GM21447 (cell line): ENCODE measurements around the gene USP33.
A peak's percentile ranks its signal among the peaks of the same experiment; 100 is the strongest.
"Not testable (repeated sequence)": the region's sequence is repeated elsewhere in the genome, so short reads cannot be mapped to it uniquely, and the experiment has no call there.

ENCODE experiments used
- ATAC-seq: cut with Tn5 transposase; IDR thresholded peaks from one replicate; pipeline ENCODE4 v1.9.1; 2021; ENCODE audit not compliant: unreplicated experiment

Gene USP33

DNA sequence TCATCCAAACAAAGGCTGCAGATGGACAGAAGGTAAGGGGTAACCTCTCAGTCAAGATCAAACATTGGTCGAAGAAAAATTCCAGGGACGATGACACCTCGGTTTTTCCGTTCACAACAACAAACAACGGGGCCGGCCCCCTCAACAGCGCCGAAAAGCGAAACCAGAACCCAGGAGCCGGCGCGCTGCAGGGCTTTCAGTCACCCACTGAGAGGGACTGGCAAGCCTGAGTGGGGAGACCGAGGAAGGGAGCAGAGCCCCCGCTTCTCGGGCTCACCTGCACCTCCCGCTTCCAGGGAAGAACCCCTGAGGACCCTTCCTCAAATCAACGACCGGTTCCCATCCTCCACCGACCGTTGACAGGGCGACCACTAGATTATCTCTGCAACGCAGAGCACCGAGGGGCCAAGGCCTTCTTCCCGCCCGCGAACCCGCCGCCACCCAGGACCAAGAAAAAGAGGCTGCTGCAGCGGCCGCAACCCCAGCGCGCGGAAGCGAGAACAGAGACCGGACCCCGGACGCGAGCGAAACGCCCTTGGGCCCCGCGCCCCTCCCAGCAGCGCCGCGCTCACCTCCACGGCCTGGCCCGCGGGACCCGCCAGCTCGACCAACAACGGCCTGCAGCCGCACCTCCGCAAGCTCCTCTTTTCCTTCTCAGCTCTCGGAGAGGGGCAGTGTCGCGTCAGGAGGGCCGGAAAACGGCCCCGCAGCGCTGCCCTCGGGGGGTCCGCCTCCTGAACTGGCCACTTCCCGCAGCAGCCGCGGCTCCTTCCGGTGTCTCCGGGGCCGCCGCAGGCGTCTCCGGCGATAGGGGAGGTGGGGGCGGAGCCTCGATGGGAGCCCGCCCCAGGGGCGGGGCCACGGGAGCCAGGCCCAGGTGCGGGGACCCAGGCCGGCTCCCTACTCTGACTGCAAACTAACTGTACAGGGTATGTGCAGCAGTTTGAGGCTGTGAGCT, at the start of gene USP33:
TSS of gene USP33 (minus strand) at position 782 of the 958 bp plus-strand sequence. CDS start 18,155 bp downstream, outside the sequence.
- peak; percentile 94 for ATAC-seq

DNA sequence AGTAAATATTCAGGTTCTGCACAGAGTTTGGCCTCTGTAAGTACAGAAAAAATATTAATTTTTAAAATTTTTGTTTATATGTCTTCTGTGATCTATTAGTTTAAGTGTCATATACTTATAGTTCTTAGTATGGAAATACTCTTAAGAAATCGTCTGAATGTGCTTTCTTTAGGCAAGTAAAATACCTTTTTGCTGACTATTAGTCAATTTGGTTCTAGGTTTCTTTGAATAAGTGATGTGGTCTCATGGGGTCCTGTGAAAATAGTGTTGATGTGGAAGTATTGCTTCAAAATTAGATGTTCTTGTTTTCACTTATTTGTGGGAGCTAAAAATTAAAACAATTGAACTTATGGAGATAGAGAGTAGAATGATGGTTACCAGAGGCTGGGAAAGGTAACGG, 43.7 kb upstream of the USP33 start:
- no peak for ATAC-seq

DNA sequence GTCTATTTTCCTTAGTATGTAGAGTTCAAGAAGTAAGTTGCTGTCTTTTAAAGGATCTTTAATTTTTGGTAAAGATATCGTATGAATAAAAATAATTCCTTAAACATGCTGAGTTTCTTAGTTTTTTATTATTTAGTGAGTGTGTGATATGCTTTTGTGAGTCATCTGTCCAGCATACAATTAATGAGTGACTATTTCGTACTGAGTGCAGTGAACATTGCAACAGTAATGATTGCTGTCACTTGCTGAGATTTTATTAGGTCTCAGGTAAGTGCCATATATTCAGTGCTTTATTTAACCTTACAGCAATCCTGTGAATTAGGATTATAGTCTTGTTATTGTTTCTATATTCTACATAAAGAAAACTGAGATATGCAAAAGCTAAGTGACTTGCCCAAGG, 42.4 kb upstream of the USP33 start:
- no peak for ATAC-seq

DNA sequence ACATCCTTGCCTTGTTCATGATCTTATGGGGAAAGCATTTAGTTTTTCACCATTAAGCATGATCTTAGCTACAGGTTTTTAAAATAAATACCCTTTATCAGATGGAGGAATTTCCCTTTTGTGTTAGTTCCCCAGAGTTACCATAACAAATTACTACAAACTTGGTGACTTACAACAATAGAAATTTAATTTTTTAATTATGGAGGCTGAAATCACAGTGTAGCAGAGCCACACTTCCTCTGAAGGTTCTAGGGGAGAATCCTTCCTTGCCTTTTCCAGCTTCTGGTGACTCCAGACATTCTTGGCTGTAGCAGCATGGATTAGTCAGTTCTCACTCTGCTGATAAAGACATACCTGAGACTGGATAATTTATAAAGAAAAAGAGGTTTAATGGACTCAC, 38.3 kb upstream of the USP33 start:
- ATAC-seq, result no peak

DNA sequence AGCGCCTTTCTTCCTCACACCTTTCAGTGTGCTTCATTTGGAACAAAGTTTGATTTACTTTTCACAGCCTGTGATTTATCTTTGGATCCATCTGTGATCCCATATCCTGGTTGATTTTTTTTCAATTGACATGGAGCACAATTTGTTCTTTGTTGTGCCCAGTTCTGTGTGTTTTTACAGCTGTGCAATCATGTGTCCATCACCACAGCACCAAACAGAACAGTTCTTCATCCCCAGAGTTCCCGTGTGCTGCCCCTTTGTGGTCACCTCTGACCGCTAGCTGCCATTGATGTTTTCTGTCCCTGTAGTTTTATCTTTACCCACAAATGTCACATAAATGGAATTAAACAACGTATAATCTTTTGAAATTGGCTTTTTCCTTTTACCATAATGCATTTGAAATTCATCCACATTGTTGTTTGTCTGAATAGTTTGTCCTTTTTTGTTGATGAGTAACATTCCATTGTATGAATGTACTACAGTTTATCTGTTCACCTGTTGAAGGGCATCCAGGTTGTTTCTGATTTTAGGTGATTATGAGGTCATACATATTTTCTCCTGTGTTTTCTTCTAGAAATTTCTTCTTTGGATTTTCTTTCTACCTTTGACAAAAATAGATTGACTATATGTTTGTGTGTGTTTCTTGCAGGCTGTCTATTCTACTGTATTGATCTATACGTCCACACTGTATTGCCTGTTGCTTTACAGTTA, 37.2 kb upstream of the USP33 start:
- no peak for ATAC-seq

DNA sequence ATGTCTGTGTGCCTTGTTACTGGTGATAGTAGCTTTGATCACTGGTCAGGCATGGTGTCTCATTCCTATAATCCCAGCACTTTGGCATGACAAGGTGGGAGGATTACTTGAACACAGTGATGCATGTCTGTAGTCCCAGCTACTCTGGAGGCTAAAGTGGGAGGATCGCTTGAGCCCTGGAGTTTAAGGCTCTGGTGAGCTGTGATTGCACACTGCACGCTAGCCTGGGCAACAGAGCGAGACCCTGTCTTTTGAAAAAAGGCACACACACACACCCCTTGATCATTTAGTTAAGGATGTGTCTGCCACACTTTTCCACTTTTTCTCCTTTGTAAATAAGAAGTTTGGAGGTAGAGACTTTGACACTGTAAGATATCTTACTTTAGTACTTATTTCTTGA, 34.9 kb upstream of the USP33 start:
- ATAC-seq, result no peak

DNA sequence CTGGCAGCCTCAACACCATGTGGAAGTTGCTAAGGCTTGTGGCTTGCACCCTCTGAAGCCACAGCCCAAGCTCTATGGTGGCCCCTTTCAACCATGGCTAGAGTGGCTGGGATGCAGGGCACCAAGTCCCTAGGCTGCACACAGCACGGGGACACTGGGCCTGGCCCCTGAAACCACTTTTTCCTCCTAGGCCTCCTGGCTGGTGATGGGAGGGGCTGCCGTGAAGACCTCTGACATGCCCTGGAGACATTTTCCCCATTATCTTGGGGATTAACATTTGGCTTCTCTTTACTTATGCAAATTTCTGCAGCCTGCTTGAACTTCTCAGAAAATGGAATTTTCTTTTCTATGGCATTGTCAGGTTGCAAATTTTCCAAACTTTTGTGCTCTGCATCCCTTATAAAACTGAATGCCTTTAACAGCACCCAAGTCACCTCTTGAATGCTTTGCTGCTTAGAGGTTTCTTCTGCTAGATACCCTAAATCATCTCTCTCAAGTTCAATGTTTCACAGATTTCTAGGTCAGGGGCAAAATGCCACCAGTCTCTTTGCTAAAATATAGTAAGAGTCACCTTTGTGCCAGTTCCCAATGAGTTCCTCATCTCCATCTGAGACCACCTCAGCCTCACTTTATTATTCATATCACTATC, 26.6 kb upstream of the USP33 start:
- ATAC-seq, result not testable (repeated sequence)

DNA sequence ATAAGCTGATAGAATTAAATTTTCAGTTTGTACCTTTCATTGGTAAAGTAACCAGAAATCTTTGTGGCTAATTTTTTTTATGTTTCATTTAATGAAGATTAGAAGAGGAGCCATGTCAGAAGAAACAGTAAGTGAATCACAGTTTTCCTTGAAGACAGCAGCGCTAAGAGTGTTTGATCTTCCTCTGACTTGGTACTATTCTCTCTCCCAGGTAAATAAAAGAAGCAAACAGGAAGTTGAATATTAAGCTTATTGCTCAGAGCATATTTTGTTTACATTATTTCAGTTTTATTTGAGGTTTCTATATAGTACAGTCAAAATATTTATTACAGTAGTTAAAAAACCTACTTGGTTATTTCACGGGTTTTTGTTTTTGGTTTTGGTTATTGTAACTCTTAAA, 23.5 kb upstream of the USP33 start:
- ATAC-seq, result no peak

DNA sequence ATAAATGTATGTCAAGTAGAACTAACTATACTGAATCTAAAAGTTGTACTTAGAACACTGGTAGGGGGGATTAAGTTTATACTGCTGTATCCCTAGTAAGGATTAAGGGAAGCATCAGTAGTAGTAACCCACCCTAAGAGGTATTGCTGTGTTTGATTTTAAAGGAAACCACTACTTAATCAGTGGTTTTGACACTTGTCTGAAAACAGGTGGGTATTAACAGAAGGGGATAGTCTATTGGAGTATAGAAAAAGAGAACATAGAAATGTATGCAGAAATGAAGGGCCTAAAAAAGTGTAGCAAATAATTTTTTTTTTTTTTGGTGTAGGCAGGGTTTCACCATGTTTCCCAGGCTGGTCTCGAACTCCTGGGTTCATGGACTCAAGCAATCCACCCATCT, 22.0 kb upstream of the USP33 start:
- ATAC-seq, result no peak

DNA sequence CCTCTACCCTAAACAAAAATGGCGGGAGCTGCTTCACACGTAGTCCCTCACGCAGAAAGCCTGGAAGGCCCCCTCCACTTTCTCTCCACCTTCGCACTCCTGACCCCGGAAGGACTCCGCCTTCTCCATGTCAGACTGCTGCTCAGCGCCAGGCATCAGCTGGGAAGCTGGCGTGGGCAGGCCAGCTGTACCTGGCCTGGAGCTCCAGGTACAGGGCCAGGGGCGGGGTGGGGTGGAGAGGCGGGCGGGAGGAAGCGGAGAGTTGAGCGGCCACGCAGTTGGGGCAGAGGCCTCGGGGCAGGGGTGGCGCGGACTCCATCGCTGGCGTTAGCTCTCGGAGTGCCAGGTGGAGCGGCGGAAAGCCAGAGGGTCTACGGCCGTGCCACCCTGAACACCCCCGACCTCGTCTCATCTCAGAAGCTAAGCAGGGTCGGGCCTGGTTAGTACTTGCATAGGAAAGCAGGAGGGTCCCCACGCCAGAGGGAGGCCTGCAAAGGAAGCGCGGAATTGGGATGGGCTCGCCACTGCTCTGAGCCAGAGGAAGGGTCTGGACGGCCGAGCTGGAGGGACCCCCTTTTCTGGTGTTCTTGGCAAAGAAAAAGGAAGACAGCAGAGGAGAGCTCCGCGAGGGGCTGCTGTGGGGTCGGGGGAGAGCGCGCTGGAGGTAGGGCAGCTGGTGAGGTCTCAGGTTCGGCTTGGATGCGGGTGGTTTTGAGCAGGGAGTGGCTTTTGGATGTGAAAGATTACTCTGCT, 20.1 kb upstream of the USP33 start, which contains the start of gene MIGA1:
TSS of gene MIGA1 (plus strand) at position 121 of the 753 bp plus-strand sequence. CDS start 3,604 bp downstream, outside the sequence.
- peak; percentile 96 for ATAC-seq

DNA sequence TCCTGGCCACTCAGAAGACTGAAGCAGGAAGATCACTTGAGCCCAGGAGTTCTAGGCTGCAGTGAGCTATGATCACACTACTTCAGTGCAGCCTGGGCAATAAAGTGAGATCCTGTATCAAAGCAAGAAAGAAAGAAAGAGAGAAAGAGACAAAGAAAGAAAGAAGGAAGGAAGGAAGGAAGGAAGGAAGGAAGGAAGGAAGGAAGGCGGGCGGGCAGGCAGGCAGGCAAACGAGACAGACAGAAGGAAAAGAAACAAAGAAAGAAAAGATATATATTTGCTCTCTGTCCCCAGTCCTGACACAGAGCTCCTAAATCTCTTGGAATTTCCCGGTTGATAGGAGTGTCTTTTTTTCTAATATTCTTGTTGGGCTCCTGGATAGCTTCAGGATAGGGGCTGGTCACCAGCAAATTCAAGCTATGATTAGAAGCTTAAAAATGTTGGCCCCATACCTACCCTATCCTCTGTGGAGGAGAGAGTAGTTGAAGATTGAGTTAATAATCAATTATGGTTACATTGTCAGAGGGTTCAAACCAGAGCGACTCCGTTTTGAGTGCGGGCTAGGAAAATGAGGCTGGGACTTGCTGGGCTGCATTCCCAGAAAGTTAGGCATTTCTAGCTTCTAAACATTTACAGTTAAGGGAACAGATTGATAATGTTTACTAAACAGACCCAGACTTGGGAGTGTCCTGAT, 16.5 kb upstream of the USP33 start:
- ATAC-seq, result no peak

DNA sequence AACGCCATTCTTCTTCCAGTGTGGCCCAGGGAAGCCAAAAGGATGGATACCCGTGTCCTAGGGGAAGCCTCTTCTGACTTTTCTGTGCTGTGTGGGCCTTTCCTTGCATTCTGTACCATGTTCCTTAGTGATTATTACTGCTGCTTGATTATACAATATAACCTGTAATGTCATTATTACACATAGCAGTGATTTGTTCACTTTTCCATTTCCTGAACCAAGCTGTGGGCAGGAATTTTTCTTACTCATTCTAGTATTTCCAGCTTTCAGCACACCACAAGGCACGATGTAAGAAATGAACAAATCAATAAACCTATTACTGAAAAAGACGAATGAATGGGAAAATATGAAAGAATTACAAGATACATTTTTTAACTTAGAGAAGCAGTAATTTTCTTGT, 8.4 kb upstream of the USP33 start:
- no peak for ATAC-seq

DNA sequence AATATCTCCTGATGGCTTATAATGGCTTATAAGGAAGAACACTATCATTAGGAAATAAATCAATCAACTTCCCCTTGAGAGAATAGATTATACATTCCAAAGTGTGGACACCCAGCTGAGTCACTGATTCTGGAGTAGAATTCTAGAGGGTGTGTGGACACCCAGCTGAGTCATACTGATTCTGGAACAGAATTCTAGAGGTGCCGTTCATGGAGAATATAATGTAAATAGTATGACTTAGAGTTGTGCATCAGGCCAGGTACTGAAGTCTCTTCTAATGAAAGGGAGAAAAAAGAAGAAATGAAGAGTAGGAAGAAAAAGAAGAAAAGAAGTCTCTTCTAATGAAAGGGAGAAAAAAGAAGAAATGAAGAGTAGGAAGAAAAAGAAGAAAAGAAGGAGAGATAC, 2.4 kb upstream of the USP33 start:
- no peak for ATAC-seq

DNA sequence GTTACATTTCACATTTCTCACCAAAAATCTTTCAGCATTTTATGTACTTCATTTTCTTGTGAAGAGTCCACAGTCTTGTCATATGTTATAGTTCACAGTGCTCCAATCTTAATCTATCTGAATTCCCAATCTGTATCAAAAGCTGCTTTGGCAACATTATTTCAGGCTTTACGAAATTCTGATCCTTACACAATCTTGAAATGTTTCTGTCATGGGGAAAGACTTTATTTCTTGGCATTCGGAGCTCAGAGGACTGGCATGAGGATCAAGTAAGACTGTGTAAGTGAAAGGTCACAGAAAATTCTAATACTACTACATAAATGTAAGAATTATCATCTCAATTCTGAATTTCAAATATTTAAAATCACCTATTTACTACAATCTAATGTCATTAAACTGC, 2.0 kb downstream of the USP33 start:
- ATAC-seq, result no peak

DNA sequence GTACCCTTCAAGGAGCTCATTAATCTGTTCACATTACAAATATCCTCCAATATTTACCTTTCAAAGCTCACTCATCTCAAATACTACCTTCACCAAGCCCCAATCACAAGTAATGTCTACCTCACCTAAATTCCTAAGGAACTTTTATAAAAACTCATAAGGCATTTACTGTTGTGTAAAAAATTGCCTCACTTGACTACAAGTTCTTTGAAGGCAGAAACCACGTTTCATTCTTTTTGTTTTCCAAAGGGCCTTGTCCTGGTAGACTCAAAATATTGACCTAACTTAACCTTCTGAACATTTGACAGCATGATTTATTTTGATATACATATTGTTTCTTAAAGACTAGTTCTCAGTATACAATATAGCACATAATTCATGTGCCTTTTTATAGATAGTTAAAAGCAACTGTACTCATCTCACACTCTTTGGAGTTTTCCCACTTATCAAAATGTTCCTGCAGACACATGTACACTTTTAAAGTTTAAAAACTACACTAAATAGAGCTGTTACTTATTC, 2.5 kb downstream of the USP33 start:
- ATAC-seq, result no peak

DNA sequence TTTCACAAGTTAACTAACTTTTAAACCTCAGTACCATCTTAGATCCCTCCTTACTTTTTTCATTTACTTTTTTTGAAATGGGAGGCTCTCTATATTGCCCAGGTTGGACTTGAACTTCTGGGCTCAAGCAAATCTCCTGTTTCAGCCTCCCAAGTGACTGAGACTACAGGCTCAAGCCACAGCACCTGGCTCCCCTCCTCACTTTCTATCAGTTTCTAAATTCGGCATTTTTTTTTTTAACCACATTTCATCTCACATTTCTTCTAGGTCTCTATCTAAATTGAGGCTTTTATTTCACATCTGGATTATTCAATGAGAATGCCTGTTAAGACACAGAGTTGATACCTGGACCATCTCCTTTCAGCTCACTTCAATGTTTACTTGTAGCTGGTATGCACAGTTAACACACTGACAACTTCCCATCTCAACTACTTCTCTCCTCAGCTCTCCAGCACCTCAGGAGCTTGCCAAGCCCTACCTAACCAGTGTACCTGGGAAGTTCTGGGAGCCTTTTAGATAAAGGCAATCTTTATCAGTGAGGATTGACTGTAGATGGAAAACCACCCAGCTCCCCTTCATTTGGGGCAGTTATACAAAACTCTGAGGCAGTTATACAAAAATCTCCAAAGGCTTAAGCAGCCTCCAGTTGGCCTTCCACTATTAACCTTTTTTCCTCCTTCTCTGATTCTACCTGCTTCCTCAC, 3.4 kb downstream of the USP33 start:
- ATAC-seq, result no peak

DNA sequence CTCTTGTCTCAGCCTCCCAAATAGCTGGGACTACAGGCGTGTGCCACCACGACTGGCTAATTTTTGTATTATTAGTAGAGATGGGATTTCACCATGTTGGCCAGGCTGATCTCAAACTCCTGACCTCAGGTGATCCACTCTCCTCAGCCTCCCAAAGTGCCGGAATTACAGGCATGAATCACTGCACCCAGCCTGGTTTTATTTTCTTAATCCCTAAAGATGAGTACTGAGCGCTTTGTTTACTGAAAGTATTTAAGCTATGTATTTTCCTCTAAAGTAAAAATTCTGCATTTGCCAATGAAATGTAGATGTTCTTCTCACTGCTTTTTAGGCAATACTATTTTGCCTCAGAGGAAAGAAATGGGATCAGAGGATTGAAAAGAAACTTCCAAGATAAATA, 10.2 kb downstream of the USP33 start:
- not testable (repeated sequence) for ATAC-seq

DNA sequence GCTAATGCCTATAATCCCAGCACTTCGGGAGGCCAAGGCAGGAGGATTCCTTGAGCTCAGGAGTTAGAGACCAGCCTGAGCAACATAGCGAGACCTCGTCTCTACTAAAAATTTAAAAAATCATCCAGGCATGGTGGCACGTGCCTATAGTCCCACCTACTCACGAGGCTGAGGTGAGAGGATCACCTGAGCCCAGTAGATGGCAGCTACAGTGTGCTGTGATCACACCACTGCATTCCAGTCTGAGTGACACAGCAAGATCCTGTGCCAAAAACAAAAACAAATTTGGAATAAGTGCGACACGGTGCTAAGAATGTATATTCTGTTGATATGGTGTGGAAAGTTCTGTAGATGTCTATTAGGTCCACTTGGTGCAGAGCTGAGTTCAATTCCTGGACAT, 15.1 kb downstream of the USP33 start:
- no peak for ATAC-seq

DNA sequence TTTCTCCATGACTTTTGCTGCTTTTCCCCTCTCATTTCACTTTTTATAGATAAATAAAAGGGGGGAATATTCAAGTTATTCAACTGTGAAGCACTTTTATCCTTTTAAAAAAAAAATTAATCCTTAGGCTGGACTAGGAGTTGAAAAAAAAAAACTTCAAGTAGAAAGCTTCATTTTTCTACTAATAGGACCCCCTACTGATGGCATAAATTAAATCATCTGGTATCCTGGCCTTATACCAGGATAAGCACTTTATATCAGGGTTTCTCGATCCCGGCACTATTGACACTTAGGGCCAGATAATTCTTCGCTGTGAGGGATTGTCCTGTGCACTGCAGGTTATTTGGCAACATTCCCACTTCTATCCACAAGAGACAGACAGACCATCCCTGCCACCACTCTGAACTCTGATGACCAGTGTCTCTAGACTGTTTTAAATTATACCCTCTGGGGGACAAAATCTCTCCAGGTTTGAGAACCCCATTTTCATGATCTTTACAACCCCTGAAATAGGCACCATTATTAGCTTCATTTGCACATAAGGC, 17.6 kb downstream of the USP33 start:
- no peak for ATAC-seq
